Measurements from ENCODE around the gene RNF145.
"Not testable (repeated sequence)": the region's sequence is repeated elsewhere in the genome, so short reads cannot be mapped to it uniquely, and the experiment has no call there.

Gene RNF145

DNA sequence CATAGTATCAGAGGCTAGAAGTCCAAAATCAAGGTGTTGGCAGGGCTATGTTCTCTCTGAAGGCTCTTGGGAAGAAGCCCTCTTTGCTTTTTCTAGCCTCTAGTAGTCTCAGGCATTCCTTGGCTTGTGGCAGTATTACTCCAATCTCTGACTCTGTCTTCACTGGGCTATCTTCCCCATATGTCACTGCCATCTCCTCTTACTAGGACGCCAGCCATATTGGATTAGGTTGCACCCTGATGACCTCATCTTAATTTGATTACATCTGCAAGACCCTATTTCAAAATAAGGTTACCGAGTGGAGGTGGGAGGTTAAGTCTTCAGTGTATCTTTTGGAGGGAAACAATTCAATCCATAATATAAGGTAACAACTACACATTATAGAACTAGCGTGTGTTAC, 88.3 kb downstream of the RNF145 start:
- Histone ChIP-seq H4K20me1 (ENCODE audit: insufficient read depth, low read length) (no peaks in the 10 kb centered on the region), H3K79me2 (ENCODE audit: low read length) (no peaks in the 10 kb centered on the region), H3F3A (ENCODE audit: insufficient read depth, low read length) (peaks cover 13% of the 10 kb centered on the region), H3K9me3 (replicated peaks; ENCODE audit: insufficient read depth, low read length) (no peaks in the 10 kb centered on the region), H3K4me3 (ENCODE audit: low read length) (peak overlapping the region; percentile 26), H3K4me1 (ENCODE audit: low read length) (peaks cover 28% of the 10 kb centered on the region), H3K27ac (ENCODE audit: low read length) (peak overlapping the region; percentile 71), H3K36me3 (replicated peaks; ENCODE audit: insufficient read depth, low read length) (no peaks in the 10 kb centered on the region), H3K27me3 (replicated peaks; ENCODE audit: insufficient read depth, low read length) (no peaks in the 10 kb centered on the region), H3K4me2 (ENCODE audit: low read depth, low read length) (peak overlapping the region; percentile 77), H3K9me2 (replicated peaks; ENCODE audit: insufficient read depth, low read length) (no peaks in the 10 kb centered on the region), H3K9ac (ENCODE audit: low read length) (no peak overlapping the region; the same call in 1 of the 2 replicates), H2AFZ (ENCODE audit: low read length) (peak overlapping the region; percentile 85)
- TF ChIP-seq EZH2phosphoT487 (IDR thresholded peaks at IDR 0.05; ENCODE audit: low read length) (no peak), EZH2 (optimal IDR thresholded peaks at IDR 0.05; ENCODE audit: low read depth, low read length) (no peak)
- TF ChIP-seq, protein P1, sequence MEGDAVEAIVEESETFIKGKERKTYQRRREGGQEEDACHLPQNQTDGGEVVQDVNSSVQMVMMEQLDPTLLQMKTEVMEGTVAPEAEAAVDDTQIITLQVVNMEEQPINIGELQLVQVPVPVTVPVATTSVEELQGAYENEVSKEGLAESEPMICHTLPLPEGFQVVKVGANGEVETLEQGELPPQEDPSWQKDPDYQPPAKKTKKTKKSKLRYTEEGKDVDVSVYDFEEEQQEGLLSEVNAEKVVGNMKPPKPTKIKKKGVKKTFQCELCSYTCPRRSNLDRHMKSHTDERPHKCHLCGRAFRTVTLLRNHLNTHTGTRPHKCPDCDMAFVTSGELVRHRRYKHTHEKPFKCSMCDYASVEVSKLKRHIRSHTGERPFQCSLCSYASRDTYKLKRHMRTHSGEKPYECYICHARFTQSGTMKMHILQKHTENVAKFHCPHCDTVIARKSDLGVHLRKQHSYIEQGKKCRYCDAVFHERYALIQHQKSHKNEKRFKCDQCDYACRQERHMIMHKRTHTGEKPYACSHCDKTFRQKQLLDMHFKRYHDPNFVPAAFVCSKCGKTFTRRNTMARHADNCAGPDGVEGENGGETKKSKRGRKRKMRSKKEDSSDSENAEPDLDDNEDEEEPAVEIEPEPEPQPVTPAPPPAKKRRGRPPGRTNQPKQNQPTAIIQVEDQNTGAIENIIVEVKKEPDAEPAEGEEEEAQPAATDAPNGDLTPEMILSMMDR (IDR thresholded peaks at IDR 0.05; ENCODE audit: low read length): no peak
- no peak for DNase-seq

DNA sequence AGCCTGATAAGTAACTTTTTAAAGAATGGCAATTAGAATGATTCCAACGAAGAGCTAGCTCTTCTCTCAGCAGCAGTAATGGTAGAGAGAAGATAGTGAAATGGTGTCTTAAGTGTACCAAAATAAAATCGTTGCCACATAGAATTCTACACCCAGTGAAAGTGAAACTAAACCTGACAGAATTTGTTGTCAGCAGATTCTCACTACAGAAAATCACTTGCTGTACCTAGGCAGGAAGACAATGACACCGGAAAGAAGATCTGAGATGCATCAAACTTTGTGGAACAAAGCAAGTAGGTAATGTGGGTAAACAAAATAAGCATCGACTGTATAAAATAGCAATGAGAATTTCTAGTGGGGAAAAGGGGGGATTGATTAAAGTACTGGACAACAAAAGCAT, 88.9 kb downstream of the RNF145 start:
- no peak for TF ChIP-seq EZH2phosphoT487 (IDR thresholded peaks at IDR 0.05; ENCODE audit: low read length)
- peak overlapping the region; percentile 85 for H2AFZ ChIP-seq (ENCODE audit: low read length)

DNA sequence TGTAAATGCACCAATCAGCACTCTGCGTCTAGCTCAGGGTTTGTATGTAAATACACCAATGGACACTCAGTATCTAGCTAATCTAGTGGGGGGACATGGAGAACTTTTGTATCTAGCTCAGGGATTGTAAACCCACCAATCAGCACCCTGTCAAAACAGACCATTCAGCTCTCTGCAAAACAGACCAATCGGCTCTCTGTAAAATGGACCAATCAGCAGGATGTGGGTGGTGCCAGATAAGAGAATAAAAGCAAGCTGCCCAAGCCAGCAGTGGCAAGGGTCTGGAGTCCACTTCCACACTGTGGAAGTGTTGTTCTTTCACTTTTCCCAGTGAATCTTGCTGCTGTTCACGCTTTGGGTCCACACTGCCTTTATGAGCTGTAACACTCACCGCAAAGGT, 89.5 kb downstream of the RNF145 start:
- not testable (repeated sequence) for H3K27me3 ChIP-seq (replicated peaks; ENCODE audit: insufficient read depth, low read length); H3K79me2 ChIP-seq (ENCODE audit: low read length); H2AFZ ChIP-seq (ENCODE audit: low read length); DNase-seq; H3K9me3 ChIP-seq (replicated peaks; ENCODE audit: insufficient read depth, low read length); H3K9me2 ChIP-seq (replicated peaks; ENCODE audit: insufficient read depth, low read length); H4K20me1 ChIP-seq (ENCODE audit: insufficient read depth, low read length); H3K36me3 ChIP-seq (replicated peaks; ENCODE audit: insufficient read depth, low read length); H3K4me3 ChIP-seq (ENCODE audit: low read length); H3K9ac ChIP-seq (ENCODE audit: low read length)
- Histone ChIP-seq H3K4me2 (ENCODE audit: low read depth, low read length) (peak overlapping the region; percentile 77), H3K27ac (ENCODE audit: low read length) (peak overlapping the region; percentile 71; the same call in 1 of the 2 replicates), H3K4me1 (ENCODE audit: low read length) (peaks cover 28% of the 10 kb centered on the region), H3F3A (ENCODE audit: insufficient read depth, low read length) (peaks cover 13% of the 10 kb centered on the region)

More for the DNA sequence above, 88.9 kb downstream of the RNF145 start:
- Histone ChIP-seq H3K9me3 (replicated peaks; ENCODE audit: insufficient read depth, low read length) (no peaks in the 10 kb centered on the region), H3K4me1 (ENCODE audit: low read length) (peaks cover 28% of the 10 kb centered on the region), H3K36me3 (replicated peaks; ENCODE audit: insufficient read depth, low read length) (no peaks in the 10 kb centered on the region), H3K4me2 (ENCODE audit: low read depth, low read length) (peak overlapping the region; percentile 77), H3K9me2 (replicated peaks; ENCODE audit: insufficient read depth, low read length) (no peaks in the 10 kb centered on the region), H3F3A (ENCODE audit: insufficient read depth, low read length) (peaks cover 13% of the 10 kb centered on the region), H3K4me3 (ENCODE audit: low read length) (peak overlapping the region; percentile 26), H4K20me1 (ENCODE audit: insufficient read depth, low read length) (no peaks in the 10 kb centered on the region), H3K27me3 (replicated peaks; ENCODE audit: insufficient read depth, low read length) (no peaks in the 10 kb centered on the region), H3K9ac (ENCODE audit: low read length) (no peak overlapping the region; the same call in 1 of the 2 replicates), H3K27ac (ENCODE audit: low read length) (peak overlapping the region; percentile 71), H3K79me2 (ENCODE audit: low read length) (no peaks in the 10 kb centered on the region)
- peak; percentile 95 for DNase-seq

DNA sequence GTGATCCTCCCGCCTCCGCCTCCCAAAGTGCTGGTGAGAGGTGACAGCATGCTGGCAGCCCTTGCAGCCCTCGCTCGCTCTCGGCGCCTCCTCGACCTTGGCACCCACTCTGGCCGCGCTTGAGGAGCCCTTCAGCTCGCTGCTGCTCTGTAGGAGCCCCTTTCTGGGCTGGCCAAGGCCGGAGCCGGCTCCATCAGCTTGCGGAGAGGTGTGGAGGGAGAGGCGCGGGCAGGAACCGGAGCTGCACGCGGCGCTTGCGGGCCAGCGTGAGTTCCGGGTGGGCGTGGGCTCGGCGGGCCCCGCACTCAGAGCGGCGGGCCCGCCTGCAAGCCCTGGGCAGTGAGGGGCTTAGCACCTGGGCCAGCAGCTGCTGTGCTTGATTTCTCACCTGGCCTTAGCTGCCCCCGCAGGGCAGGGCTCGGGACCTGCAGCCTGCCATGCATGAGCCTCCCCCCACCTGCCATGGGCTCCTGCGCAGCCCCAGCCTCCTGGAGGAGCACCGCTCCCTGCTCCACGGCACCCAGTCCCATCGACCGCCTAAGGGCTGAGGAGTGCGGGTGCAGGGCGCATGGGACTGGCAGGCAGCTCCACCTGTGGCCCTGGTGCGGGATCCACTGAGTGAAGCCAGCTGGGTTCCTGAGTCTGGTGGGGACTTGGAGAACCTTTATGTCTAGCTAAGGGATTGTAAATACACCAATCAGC, 90.2 kb downstream of the RNF145 start:
- not testable (repeated sequence) for H3K9me2 ChIP-seq (replicated peaks; ENCODE audit: insufficient read depth, low read length); H3K27me3 ChIP-seq (replicated peaks; ENCODE audit: insufficient read depth, low read length); H3K79me2 ChIP-seq (ENCODE audit: low read length); H2AFZ ChIP-seq (ENCODE audit: low read length); DNase-seq; H3K27ac ChIP-seq (ENCODE audit: low read length); H4K20me1 ChIP-seq (ENCODE audit: insufficient read depth, low read length); H3K9me3 ChIP-seq (replicated peaks; ENCODE audit: insufficient read depth, low read length); H3K4me2 ChIP-seq (ENCODE audit: low read depth, low read length); H3K36me3 ChIP-seq (replicated peaks; ENCODE audit: insufficient read depth, low read length); H3K4me3 ChIP-seq (ENCODE audit: low read length); H3K9ac ChIP-seq (ENCODE audit: low read length)
- peaks cover 13% of the 10 kb centered on the region for H3F3A ChIP-seq (ENCODE audit: insufficient read depth, low read length)
- peaks cover 26% of the 10 kb centered on the region for H3K4me1 ChIP-seq (ENCODE audit: low read length)

All from MM.1S (cell line).